BE2C (cell line): ENCODE measurements around the gene DUSP11.
"Not testable (repeated sequence)": the region's sequence is repeated elsewhere in the genome, so short reads cannot be mapped to it uniquely, and the experiment has no call there.

Source experiments
- DNase-seq: peaks from one replicate; pipeline ENCODE4 v3.0.0-alpha.2; 2020
- H3K27me3 ChIP-seq: fragments of 250-450 bp; sonication (Bioruptor Pico); 2 replicates; pipeline ENCODE4 v1.5.1; 2020; ENCODE audit warnings: mild to moderate bottlenecking
- H3K36me3 ChIP-seq: fragments of 250-450 bp; sonication (Bioruptor Pico); 2 replicates; pipeline ENCODE4 v1.5.1; 2020; ENCODE audit warnings: mild to moderate bottlenecking
- H3K4me1 ChIP-seq: fragments of 250-450 bp; sonication (Bioruptor Pico); 2 replicates; pipeline ENCODE4 v1.5.1; 2020
- H3K4me3 ChIP-seq: 2 replicates; pipeline ENCODE4 v1.5.1; 2011; ENCODE audit warnings: low read depth, low read length
- H3K9me3 ChIP-seq: fragments of 250-450 bp; sonication (Bioruptor Pico); 2 replicates; pipeline ENCODE4 v1.5.1; 2020
- TF ChIP-seq, protein P1 (sequence below): IDR thresholded peaks from 2 replicates; pipeline ENCODE4 v1.5.1; 2012; ENCODE audit warnings: mild to moderate bottlenecking, low read depth, low read length

The DUSP11 gene

DNA sequence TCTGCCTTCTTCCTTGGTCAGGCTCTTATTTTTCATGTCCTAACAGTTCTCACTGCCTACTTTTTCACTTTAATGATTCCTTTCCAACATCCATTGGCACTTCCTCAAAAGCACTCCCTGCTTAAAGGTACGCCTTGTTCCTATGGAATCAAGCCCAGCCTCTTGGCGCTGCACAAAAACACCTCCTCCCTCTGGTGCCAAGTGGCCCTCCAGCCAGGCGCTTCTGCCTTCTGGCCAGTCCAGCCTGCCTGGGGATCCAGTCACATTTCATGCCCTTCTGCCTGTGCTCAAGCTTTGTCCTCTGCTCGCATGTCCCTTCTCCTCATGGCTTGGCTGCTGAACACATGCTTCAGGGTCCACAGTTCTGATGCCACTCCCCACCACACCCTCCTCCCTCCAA lies 49.1 kb downstream of the DUSP11 start:
- Histone ChIP-seq H3K27me3 (no peaks in the 10 kb centered on the region), H3K4me3 (no peak overlapping the region), H3K9me3 (no peaks in the 10 kb centered on the region), H3K4me1 (no peaks in the 10 kb centered on the region), H3K36me3 (no peaks in the 10 kb centered on the region)
- TF ChIP-seq, protein P1, sequence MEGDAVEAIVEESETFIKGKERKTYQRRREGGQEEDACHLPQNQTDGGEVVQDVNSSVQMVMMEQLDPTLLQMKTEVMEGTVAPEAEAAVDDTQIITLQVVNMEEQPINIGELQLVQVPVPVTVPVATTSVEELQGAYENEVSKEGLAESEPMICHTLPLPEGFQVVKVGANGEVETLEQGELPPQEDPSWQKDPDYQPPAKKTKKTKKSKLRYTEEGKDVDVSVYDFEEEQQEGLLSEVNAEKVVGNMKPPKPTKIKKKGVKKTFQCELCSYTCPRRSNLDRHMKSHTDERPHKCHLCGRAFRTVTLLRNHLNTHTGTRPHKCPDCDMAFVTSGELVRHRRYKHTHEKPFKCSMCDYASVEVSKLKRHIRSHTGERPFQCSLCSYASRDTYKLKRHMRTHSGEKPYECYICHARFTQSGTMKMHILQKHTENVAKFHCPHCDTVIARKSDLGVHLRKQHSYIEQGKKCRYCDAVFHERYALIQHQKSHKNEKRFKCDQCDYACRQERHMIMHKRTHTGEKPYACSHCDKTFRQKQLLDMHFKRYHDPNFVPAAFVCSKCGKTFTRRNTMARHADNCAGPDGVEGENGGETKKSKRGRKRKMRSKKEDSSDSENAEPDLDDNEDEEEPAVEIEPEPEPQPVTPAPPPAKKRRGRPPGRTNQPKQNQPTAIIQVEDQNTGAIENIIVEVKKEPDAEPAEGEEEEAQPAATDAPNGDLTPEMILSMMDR: no peak
- no peak for DNase-seq

DNA sequence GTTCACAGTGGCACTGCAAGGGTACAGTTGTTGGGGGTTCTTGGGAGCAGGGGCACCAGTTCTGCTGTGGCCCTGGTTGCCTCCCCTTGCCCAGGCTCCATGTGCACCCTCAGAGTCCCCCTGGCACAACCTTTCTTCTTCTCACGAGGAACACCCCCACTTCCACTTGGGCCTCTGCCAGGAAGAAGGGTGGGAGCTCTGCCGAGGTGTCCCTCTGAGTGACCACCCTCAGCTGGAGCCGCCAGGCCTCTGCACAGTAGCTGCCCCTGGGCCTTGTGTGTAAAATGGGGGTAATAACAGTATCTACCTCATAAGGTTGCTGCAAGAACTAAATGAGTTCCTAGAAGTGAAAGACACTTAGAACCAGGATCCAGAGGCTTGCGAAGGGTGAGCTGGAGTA lies 51.2 kb downstream of the DUSP11 start:
- DNase-seq: no peak
- TF ChIP-seq, protein P1: no peak
- Histone ChIP-seq H3K4me1 (no peaks in the 10 kb centered on the region), H3K9me3 (no peaks in the 10 kb centered on the region), H3K36me3 (no peaks in the 10 kb centered on the region), H3K4me3 (no peak overlapping the region), H3K27me3 (no peaks in the 10 kb centered on the region)

DNA sequence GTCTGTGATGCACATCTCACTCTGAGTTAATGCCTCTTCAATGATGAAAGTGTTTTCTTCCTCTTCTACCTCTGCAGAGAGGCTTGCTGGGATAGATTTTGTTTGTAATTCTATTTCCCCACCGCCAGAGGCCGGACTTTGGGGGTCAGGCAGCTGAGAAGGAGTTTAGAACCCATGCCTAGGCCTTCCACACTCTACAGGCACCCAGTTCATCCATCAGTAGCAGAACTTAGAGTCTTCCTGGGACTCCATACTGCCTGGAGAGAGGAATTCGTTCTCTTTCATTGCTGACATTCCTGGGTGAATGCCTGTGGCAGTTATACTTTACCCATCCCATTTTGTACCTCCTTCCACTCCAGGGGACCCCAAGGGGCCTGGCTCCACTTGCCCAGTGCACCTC lies 51.9 kb downstream of the DUSP11 start:
- Histone ChIP-seq H3K4me1 (no peaks in the 10 kb centered on the region), H3K9me3 (no peaks in the 10 kb centered on the region), H3K27me3 (no peaks in the 10 kb centered on the region), H3K4me3 (no peak overlapping the region), H3K36me3 (no peaks in the 10 kb centered on the region)
- TF ChIP-seq, protein P1: no peak
- no peak for DNase-seq

DNA sequence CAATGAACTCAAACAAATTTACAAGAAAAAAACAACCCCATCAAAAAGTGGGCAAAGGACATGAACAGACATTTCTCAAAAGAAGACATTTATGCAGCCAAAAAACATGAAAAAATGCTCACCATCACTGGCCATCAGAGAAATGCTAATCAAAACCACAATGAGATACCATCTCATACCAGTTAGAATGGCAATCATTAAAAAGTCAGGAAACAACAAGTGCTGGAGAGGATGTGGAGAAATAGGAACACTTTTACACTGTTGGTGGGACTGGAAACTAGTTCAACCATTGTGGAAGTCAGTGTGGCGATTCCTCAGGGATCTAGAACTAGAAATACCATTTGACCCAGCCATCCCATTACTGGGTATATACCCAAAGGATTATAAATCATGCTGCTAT lies 53.2 kb downstream of the DUSP11 start:
- H3K4me3 ChIP-seq, DNase-seq, H3K4me1 ChIP-seq, H3K36me3 ChIP-seq, H3K27me3 ChIP-seq, H3K9me3 ChIP-seq: not testable (repeated sequence)

DNA sequence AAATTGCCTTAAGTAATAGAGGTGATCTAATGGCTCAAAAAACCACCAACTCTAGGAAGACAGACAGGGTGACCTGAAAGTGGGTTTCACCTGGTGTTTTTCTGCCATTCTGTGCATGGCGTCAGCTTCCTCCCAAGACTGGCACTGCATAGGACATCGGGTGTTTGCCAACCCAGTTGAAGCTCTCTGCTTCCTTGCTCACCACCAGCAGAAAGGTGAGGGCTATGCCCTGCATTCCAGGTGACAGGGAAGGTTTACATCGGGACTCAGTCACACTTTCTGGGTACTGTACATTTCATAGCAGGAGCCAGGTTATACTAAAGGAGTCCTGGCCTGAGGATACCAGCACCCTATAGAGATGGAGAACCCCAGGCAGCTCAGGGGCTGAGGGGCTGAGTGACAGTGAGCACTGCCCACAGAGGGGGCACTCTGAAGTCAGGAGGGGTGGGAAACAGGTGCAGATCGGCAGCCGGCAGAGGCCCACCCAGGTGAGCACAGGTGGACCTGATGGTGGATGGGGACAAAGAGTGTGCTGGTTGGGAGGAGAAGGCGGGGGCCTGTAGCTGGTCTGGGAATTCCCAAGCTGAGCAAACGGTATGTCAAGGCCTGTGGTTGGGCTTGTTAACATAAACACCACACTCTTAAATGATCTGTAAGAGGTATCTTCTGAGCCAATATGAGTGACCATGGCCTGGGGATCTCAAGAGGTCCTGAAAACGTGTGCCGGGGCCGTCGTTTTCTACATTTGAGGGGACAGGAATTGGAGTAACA lies 60.9 kb downstream of the DUSP11 start:
- Histone ChIP-seq H3K4me1 (no peaks in the 10 kb centered on the region), H3K9me3 (no peaks in the 10 kb centered on the region), H3K27me3 (no peaks in the 10 kb centered on the region), H3K36me3 (no peaks in the 10 kb centered on the region), H3K4me3 (no peak overlapping the region)
- TF ChIP-seq, protein P1: no peak
- DNase-seq: no peak

DNA sequence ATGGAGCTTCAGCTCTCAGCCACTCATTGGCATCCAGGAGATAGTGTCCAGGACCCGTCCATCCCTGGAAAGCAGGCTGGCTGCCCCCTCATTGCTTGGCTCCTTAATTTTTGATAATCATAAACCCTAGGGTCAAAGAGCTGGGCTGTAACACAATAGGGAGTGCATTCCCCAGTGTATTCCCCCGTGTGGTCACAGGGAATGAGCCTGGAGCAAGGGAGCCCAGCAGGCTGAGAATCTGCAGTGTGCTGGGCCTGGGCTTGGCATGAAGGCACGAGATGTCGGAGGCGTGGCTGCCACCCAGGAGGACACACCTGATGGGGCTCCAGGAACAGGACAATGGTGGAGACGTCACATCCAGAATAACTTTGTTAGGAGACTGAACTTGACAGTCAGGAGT lies 61.5 kb downstream of the DUSP11 start:
- H3K9me3 ChIP-seq: no peaks in the 10 kb centered on the region
- no peak for DNase-seq
- no peak overlapping the region for H3K4me3 ChIP-seq
- TF ChIP-seq, protein P1: no peak
- no peaks in the 10 kb centered on the region for H3K36me3 ChIP-seq
- no peaks in the 10 kb centered on the region for H3K4me1 ChIP-seq
- no peaks in the 10 kb centered on the region for H3K27me3 ChIP-seq

DNA sequence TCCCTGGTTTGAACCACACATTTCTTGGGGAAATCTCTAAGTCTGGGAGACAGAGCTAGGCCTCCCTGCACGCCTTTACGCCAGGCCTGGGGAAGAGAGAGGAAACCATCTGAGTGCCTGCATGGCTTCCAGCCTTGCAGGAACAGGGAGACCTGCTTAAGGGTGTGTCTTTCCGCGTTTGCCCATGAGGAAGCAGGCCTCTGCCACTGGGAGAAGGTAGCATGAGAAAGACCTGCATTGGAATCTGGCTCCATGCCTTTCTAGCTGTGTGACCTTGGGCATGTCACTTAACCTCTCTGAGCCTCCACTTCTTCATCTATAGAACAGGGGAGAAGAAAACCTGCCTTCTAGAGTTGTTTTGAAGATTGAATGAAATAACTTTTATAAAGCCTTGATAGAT lies 62.2 kb downstream of the DUSP11 start:
- not testable (repeated sequence) for H3K27me3 ChIP-seq, H3K9me3 ChIP-seq, H3K4me1 ChIP-seq, DNase-seq, H3K4me3 ChIP-seq, H3K36me3 ChIP-seq
